DND-41 (cell line): ENCODE measurements around the gene RBM18.

Experiments used
- ATAC-seq: fragments of 200-7000 bp; cut with Tn5 transposase; 3 replicates; pipeline ENCODE4 v1.9.1; 2021; ENCODE audit warnings: low read depth; ENCODE audit not compliant: insufficient read depth
- DNase-seq: peaks from one replicate; pipeline ENCODE4 v3.0.0-alpha.2; 2020
- H2AFZ ChIP-seq: 2 replicates; pipeline ENCODE4 v1.6.0; 2012; ENCODE audit warnings: low read depth, low read length
- H3K27ac ChIP-seq: 2 replicates; pipeline ENCODE4 v1.5.1; 2012; ENCODE audit warnings: low read length, inconsistent platforms
- H3K27me3 ChIP-seq: fragments of 200-600 bp; sonication (generic); 2 replicates; pipeline ENCODE4 v1.6.0; 2012; ENCODE audit warnings: low read length, mild to moderate bottlenecking, inconsistent platforms; ENCODE audit not compliant: insufficient read depth, poor library complexity
- H3K36me3 ChIP-seq: 2 replicates; pipeline ENCODE4 v1.5.1; 2012; ENCODE audit warnings: low read length, inconsistent platforms; ENCODE audit not compliant: insufficient read depth
- H3K4me1 ChIP-seq: 2 replicates; pipeline ENCODE4 v1.5.1; 2012; ENCODE audit warnings: mild to moderate bottlenecking, low read length; ENCODE audit not compliant: insufficient read depth
- H3K4me2 ChIP-seq: 2 replicates; pipeline ENCODE4 v1.6.0; 2012; ENCODE audit warnings: mild to moderate bottlenecking, moderate library complexity, low read length, inconsistent platforms; ENCODE audit not compliant: insufficient read depth
- H3K4me3 ChIP-seq, 2 experiments: fragments of 200-600 bp in 1 of 2; shearing (Covaris generic) in 1 of 2; 2 replicates each; pipeline ENCODE4 v1.5.1; 2012 to 2016; ENCODE audit warnings: inconsistent platforms in 2 of 2, low read length in 2 of 2, mild to moderate bottlenecking in 2 of 2, low read depth in 1 of 2, moderate library complexity in 1 of 2
- H3K79me2 ChIP-seq: 2 replicates; pipeline ENCODE4 v1.6.0; 2012; ENCODE audit warnings: low read length, inconsistent platforms; ENCODE audit not compliant: insufficient read depth
- H3K9ac ChIP-seq: 2 replicates; pipeline ENCODE4 v1.6.0; 2012; ENCODE audit warnings: low read depth, mild to moderate bottlenecking, inconsistent platforms, low read length, moderate library complexity
- H3K9me3 ChIP-seq: 2 replicates; pipeline ENCODE4 v1.5.1; 2012; ENCODE audit warnings: low read length, moderate library complexity, mild to moderate bottlenecking, inconsistent platforms; ENCODE audit not compliant: insufficient read depth, severe bottlenecking
- H4K20me1 ChIP-seq: 2 replicates; pipeline ENCODE4 v1.6.0; 2012; ENCODE audit warnings: low read length; ENCODE audit not compliant: insufficient read depth
- EZH2 ChIP-seq: IDR thresholded peaks from 3 replicates; pipeline ENCODE4 v1.6.1; 2012; ENCODE audit warnings: borderline replicate concordance, low read depth, mild to moderate bottlenecking, moderate library complexity, low read length, inconsistent platforms; ENCODE audit not compliant: severe bottlenecking
- TF ChIP-seq, protein P1 (sequence below): IDR thresholded peaks from 2 replicates; pipeline ENCODE4 v1.5.1; 2012; ENCODE audit warnings: borderline replicate concordance, low read length, moderate library complexity, mild to moderate bottlenecking; ENCODE audit not compliant: poor library complexity, severe bottlenecking; ENCODE audit errors: extremely low read depth

The RBM18 gene

DNA sequence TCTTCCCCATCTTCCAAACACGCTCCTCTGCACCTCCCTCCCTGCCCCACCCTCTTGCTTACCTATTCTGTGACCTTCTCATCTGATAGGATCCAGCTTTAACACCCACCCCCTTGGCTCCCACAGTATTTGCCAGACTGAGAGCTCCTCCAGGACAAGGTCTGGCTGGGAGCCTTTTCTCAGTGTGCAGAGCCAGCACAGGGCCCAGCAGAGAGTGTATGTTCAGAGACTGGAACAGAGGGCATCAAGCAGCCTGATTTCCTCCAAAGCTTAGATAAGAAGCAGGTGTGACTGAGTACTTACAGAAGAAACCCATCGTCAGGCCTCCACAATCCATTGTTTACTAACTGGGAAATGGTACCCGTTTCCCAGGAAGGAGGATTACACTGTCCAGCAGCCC lies 62.5 kb downstream of the RBM18 start:
- no peak for ATAC-seq
- Histone ChIP-seq H3K9me3 (no peaks in the 10 kb centered on the region), H3K4me3 (no peak overlapping the region), H2AFZ (no peak overlapping the region), H3K79me2 (no peaks in the 10 kb centered on the region), H3K36me3 (no peaks in the 10 kb centered on the region), H3K9ac (no peak overlapping the region), H3K4me2 (no peak overlapping the region), H4K20me1 (0 out of 2 replicates have a peak, but pooled peaks cover 3% of the 10 kb centered on the region), H3K4me1 (no peaks in the 10 kb centered on the region), H3K27me3 (no peaks in the 10 kb centered on the region), H3K27ac (no peak overlapping the region)
- TF ChIP-seq, protein P1, sequence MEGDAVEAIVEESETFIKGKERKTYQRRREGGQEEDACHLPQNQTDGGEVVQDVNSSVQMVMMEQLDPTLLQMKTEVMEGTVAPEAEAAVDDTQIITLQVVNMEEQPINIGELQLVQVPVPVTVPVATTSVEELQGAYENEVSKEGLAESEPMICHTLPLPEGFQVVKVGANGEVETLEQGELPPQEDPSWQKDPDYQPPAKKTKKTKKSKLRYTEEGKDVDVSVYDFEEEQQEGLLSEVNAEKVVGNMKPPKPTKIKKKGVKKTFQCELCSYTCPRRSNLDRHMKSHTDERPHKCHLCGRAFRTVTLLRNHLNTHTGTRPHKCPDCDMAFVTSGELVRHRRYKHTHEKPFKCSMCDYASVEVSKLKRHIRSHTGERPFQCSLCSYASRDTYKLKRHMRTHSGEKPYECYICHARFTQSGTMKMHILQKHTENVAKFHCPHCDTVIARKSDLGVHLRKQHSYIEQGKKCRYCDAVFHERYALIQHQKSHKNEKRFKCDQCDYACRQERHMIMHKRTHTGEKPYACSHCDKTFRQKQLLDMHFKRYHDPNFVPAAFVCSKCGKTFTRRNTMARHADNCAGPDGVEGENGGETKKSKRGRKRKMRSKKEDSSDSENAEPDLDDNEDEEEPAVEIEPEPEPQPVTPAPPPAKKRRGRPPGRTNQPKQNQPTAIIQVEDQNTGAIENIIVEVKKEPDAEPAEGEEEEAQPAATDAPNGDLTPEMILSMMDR: no peak
- no peak for TF ChIP-seq EZH2
- DNase-seq: no peak

DNA sequence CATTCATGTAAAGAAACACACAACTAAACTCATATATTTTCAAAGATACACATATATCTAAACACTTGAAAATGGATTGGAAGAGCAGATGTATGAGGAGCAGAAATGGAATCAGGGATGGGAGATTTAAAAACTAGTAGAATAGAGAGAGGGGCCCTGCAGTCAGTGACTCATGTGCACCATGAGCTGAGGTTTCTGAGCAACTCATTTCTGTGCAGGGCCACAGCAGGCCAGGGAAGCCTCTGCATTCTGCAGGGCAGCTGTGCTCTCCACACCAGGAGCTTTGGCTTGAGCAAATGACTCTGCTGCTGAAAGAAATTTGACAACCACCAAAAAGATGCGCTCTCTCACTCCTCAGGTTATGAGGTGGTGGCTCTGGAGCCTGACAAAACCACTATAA lies 63.0 kb downstream of the RBM18 start:
- Histone ChIP-seq H3K79me2 (no peaks in the 10 kb centered on the region), H3K36me3 (no peaks in the 10 kb centered on the region), H3K9me3 (no peaks in the 10 kb centered on the region), H3K4me1 (no peaks in the 10 kb centered on the region), H3K4me2 (no peak overlapping the region), H3K4me3 (no peak overlapping the region), H3K9ac (no peak overlapping the region), H3K27ac (no peak overlapping the region), H3K27me3 (no peaks in the 10 kb centered on the region), H4K20me1 (0 out of 2 replicates have a peak, but pooled peaks cover 3% of the 10 kb centered on the region), H2AFZ (no peak overlapping the region)
- no peak for DNase-seq
- TF ChIP-seq, protein P1: no peak
- TF ChIP-seq EZH2: no peak
- ATAC-seq: no peak

DNA sequence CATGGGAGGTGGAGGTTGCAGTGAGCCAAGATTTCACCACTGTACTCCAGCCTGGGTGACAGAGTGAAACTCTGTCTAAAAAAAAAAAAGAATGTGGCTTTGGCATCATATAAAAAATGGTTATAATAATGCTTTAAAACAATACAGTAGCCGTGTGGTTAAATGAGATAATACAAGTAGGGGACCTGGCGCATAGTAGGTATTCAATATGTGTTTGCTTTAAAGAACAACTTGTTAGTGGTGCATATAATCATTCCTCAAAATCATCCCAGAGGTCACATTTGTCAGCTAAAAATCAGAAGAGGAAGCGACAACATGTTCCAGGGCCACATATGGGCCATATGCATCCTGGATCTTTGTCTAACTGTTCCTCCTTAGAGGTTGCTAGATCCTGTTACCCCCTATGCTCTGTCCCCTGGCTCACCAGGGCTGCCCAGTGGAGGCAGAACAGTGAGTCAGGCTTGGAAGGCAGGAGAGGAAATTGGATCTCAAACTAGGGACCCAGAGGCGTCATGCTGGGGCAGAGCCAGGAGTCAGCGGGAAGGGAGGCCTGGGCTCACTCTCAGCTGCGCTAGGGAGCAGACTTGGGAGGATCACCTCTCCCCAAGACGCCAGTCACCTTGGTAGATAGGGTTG lies 63.6 kb downstream of the RBM18 start:
- Histone ChIP-seq H2AFZ (no peak overlapping the region), H3K9me3 (no peaks in the 10 kb centered on the region), H3K4me1 (no peaks in the 10 kb centered on the region), H3K9ac (no peak overlapping the region), H3K36me3 (no peaks in the 10 kb centered on the region), H3K4me3 (no peak overlapping the region), H4K20me1 (0 out of 2 replicates have a peak, but pooled peaks cover 3% of the 10 kb centered on the region), H3K79me2 (no peaks in the 10 kb centered on the region), H3K4me2 (no peak overlapping the region), H3K27me3 (no peaks in the 10 kb centered on the region), H3K27ac (no peak overlapping the region)
- DNase-seq (no peak), ATAC-seq (no peak)
- TF ChIP-seq EZH2: no peak
- TF ChIP-seq, protein P1: no peak

DNA sequence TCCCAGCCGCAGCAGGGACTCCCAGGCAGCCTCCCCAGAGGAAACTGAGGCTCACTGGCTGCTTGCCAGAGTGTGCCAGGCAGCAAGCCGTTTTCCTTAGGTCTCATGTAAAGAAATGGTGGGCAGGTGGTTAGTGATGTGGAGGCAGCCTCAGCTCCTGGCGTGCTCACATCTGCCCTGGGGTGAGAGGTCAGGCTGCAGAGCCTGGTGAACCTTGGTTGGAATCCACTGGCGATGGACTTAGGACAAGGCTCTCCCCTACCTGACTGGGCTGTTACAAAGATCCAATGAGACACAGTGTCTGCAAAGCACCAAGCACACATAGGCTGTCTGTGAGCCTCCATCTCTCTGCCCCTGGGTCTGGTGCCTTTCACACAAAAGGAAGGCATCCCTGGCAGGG lies 66.8 kb downstream of the RBM18 start:
- Histone ChIP-seq H3K27ac (no peak overlapping the region), H3K4me1 (no peaks in the 10 kb centered on the region), H3K4me2 (no peak overlapping the region), H3K36me3 (no peaks in the 10 kb centered on the region), H2AFZ (no peak overlapping the region), H3K27me3 (no peaks in the 10 kb centered on the region), H3K79me2 (no peaks in the 10 kb centered on the region), H3K9me3 (no peaks in the 10 kb centered on the region), H3K9ac (no peak overlapping the region), H3K4me3 (no peak overlapping the region), H4K20me1 (no peaks in the 10 kb centered on the region)
- ATAC-seq: no peak
- no peak for DNase-seq
- TF ChIP-seq, protein P1: no peak
- no peak for TF ChIP-seq EZH2
